ENCODE data around the gene CDR2.

Gene CDR2

DNA sequence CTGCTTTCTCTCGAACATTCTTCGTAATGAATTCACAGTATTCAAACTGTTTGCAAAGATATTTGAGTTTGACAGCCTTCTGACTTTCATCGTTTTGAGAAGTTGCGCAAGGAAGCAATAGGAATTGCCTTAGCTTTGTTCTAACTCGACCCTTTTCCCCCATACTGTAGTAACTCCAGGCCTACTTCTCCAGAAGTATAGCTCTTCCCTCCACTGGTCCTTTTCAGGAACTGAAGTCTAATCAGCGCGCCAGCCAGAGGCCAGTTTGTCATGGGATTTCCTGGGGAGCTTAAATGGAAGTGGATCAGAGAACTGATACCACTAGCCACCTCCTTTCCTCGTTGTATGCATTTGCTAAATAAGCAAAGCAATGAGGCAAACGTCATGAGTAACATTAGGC is 27.9 kb downstream of the CDR2 start:
- TF ChIP-seq, protein P1, sequence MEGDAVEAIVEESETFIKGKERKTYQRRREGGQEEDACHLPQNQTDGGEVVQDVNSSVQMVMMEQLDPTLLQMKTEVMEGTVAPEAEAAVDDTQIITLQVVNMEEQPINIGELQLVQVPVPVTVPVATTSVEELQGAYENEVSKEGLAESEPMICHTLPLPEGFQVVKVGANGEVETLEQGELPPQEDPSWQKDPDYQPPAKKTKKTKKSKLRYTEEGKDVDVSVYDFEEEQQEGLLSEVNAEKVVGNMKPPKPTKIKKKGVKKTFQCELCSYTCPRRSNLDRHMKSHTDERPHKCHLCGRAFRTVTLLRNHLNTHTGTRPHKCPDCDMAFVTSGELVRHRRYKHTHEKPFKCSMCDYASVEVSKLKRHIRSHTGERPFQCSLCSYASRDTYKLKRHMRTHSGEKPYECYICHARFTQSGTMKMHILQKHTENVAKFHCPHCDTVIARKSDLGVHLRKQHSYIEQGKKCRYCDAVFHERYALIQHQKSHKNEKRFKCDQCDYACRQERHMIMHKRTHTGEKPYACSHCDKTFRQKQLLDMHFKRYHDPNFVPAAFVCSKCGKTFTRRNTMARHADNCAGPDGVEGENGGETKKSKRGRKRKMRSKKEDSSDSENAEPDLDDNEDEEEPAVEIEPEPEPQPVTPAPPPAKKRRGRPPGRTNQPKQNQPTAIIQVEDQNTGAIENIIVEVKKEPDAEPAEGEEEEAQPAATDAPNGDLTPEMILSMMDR (IDR thresholded peaks at IDR 0.05; ENCODE audit: insufficient read depth, low read depth, low read length, missing control alignments) = no peak
- DNase-seq (ENCODE audit: low read depth) = no peak
- no peak overlapping the region for H3K4me3 ChIP-seq (ENCODE audit: low read depth, low read length)

DNA sequence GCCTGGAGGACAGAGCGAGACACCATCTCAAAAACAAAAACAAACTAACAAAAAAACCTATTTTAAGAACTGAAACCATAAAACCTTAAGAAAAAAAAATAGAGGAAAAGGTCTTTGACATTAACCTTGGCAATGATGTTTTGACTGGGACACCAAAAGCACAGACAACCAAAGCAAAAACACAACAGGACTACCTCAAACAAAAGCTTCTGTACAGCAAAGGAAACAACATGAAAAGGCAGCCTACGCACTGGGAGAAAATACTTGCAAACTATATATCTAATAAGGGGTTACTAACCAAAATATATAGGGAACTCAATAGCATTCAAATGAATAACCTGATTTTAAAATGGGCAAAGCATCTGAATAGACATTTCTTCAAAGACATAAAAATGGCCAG is 32.3 kb downstream of the CDR2 start:
- DNase-seq (ENCODE audit: low read depth) = no peak
- TF ChIP-seq, protein P1 (IDR thresholded peaks at IDR 0.05; ENCODE audit: insufficient read depth, low read depth, low read length, missing control alignments) = no peak
- no peak overlapping the region for H3K4me3 ChIP-seq (ENCODE audit: low read depth, low read length)

DNA sequence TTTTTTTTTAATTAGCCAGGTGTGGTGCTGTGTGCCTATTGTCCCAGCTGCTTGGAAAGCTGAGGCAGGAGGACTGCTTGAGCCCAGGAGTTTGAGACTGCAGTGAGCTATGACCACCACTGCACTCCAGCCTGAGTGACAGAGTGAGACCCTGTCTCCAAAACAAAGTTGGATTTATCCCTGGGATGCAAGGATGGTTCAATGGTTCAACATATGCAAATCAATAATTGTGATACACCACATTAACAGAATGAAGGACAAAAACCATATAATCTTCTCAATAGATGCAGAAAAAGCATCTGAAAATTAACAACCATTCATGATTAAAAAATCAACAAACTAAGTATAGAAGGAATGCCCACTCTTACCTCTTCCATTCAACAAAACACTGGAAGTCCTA is 33.5 kb downstream of the CDR2 start:
- TF ChIP-seq, protein P1 (IDR thresholded peaks at IDR 0.05; ENCODE audit: insufficient read depth, low read depth, low read length, missing control alignments) = no peak
- no peak for DNase-seq (ENCODE audit: low read depth)
- no peak overlapping the region for H3K4me3 ChIP-seq (ENCODE audit: low read depth, low read length)

DNA sequence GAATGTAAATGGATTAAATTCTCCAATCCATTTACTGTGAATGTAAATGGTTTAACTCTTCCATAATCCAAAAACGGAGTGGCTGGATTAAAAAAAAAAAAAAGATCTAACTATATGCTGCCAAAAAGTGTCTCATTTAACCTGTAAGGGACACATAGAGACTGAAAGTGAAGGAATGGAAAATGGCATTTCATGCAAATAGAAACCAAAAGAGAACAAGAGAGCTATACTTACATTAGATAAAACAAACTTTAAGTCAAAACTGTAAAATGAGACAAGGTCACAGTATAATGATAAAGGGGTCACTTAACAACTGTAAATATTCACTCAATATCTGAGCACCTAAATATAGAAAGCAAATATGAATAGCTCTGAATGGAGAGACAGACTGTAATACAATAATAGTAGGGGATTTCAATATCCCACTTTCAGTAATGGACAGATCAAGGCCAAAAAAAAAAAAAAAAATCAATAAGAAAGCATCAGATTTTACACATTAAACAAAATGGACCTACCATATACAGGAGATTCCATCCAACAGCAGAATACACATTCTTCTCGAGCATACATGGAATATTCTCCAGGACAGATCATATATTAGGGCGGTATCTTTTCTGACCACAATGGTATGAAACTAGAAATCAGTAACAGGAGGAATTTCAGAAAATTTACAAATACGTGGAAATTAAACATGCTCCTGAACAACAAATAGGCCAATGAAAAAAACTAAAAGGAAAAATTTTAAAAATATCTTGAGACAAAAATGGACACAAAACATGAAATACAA is 36.4 kb downstream of the CDR2 start:
- TF ChIP-seq, protein P1 (IDR thresholded peaks at IDR 0.05; ENCODE audit: insufficient read depth, low read depth, low read length, missing control alignments) = no peak
- H3K4me3 ChIP-seq (ENCODE audit: low read depth, low read length) = no peak overlapping the region
- DNase-seq (ENCODE audit: low read depth) = no peak

DNA sequence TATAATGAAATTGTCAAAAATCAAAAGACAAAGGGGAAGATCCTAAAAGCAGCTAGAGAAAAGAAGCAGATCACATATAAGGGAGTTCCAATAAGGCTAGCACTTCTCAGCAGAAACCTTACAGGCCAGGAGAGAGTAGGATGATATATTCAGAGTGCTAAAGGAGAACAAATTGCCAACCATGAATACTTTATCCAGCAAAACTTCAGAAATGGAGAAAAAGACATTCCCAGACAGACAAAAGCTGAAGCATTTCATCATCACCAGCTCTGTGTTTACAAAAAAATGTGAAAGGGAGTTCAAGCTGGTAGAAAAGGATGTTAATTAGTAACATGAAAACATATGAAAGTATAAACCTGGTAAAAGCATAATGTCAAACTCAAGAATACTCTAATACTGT is 37.4 kb downstream of the CDR2 start:
- TF ChIP-seq, protein P1 (IDR thresholded peaks at IDR 0.05; ENCODE audit: insufficient read depth, low read depth, low read length, missing control alignments) = no peak
- no peak for DNase-seq (ENCODE audit: low read depth)
- H3K4me3 ChIP-seq (ENCODE audit: low read depth, low read length) = no peak overlapping the region

DNA sequence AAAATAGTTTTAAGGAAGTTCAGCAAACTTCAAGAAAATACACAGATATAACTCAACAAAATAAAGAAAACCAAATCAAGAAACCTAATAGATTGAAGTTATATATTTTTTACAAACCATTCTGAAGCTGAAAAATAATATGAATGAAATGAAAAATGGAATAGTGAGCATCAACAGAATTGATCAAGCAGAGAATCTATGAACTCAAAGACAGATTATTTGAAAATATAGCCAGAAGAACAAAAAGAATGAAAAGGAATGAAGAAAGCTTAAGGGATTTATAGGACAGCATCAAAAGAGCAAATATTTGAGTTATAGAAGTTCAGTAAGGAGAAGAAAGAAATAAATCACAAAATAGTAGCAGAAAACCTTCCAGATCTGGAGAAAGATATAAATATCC is 37.8 kb downstream of the CDR2 start:
- DNase-seq (ENCODE audit: low read depth) = no peak
- TF ChIP-seq, protein P1 (IDR thresholded peaks at IDR 0.05; ENCODE audit: insufficient read depth, low read depth, low read length, missing control alignments) = no peak
- no peak overlapping the region for H3K4me3 ChIP-seq (ENCODE audit: low read depth, low read length)
